ENCODE measurements around the gene TMEM132D.

The TMEM132D gene

DNA sequence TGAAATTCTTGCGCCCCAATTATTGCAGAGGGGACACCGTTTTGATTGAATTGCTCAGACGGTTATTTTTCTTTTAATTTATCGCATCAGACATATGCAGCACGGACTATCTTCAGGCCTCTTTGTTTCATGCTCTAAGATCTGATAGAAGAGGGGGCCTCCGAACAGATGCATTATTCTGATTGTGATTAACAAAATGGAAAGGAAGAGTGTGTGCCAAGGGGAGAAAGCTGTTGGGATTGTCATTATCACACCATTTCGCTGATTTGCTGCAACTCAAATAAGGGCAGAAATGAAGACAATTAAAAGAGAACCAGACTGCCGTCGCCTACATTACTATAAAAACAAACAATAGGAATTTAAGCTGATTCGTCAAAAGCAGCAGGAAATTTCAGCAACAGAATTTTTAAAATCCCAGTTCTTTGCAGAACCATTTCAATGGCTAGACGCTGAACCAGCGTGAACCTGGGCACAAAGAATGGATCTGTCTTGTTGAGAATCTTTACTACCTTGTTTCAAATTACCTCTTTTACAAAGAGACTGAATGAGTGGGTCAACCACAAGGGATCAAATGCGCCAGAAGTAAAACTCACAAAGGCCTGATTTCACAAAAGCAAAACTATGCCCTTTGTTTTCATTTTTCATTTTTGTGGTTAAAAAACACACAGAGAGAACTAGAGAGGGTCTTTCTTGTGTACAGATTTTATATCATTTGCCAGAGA lies 30.6 kb downstream of the TMEM132D start:
- DNase-seq: no peak

DNA sequence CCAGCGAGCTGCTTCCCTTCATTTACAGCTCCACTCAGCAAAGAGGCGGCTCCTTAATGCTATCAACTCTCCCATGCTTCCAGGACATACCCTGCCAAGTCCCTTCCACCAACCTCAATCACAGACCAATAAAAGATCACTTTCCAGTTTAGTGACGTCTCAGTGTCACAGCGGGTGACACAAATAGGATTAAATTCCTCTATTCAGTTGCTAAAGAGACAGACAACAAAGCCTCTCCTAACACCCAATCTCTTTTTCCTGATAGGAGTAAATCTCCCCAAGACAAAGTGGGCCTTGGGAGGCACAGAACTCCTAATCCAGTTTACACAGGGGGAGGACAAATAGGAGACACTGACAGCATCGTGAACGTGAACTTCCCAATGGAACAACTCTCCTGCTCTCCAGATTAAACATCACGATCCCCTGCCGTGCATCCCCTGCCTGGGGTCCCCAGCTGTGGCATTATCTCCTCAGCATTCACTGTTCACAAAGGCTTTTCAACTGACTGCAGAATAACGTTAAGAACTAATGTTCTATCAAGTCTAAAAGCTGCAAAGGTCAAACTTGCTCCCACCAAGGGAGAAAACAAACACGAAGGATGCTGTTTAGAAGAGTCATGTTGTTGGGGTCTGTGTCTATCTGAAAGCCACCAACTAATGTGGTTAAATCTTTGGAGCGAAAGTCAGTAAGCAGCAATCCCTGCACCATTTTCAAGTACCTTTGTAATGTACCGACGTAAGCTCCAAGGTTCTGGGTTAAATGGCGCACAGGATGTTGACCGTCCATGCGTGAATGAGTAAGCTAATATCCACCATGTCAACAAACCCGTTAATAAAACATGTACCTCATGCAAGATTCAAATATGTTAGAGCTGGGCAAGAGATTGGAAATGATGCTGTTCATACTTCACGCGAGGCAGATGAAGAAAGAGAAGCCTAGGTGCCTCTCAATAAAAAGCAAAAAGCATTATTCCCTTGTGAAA lies 31.5 kb downstream of the TMEM132D start:
- DNase-seq: no peak

DNA sequence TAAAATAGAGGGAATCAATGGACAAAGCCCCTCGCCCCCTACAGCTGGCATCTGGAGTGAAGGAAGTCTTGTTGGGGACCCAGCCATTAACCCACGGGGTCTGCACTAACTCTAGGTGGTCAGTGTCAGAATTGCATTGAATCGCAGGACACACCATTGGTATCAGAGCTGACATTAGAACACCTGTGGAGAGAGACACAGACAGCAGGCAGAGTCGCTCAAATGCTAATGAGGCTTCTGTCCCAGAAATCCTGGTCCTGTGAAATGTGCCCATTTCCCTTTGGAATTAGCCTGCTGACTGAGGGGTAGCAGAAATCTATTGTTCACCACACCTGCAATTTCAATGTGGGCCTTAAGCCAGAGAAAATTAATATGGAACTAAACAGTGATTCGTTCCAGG lies 33.0 kb downstream of the TMEM132D start:
- no peak for DNase-seq

DNA sequence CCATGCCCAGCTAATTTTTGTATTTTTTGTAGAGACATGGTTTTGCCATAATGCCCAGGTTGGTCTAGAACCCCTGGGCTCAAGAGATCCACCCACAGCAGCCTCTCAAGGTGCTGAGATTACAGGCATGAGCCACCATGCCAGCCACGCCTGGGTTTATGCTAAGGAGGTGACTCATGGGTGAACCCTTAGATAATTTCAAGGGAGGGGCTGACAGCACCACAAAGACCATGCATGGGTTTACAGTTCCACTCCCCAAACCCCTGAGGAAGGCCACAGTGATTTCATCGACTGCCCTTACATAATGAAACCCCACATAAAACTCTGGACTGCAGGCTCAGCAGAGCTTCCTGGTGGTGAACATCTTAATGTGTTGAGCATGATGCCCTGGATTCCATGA lies 33.7 kb downstream of the TMEM132D start:
- no peak for DNase-seq

DNA sequence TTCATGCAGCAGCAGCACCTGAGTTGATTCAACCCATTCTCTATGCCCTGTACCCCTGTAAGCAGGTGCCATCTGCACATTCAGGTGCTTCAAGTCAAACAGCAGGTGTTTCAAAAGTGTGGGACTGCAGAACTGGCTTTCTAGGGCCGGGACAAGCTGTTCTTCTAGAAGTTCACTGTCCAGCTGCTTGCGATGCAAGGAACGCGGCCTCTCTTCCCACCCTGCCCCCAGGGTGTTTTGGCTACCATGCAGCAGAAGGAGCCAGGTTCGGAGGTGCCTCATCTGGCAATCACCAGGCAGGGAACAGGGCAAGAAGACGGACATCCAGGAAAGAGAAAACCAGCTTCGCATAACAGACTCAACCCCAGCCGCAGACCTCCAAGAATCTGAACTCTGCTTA lies 35.2 kb downstream of the TMEM132D start:
- DNase-seq: no peak

DNA sequence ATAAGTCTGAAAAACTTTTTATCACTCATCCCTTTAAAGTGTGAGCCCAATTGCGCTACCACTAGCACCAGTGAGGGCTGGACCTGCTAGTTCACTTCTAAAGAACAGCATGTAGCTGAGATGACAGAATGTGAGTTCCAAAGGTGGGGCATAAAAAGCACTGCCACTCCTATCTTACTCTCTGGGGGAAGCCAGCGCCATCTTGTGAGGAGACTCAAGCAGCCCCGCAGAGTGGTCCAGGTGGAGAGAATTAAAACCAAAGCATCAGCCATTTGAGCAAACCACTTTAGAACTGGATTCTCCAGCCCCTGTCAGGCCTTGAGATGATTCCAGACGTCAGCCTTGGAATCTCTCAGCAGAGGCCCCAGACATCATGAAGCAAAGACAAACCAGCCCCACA lies 39.9 kb downstream of the TMEM132D start:
- no peak for DNase-seq

DNA sequence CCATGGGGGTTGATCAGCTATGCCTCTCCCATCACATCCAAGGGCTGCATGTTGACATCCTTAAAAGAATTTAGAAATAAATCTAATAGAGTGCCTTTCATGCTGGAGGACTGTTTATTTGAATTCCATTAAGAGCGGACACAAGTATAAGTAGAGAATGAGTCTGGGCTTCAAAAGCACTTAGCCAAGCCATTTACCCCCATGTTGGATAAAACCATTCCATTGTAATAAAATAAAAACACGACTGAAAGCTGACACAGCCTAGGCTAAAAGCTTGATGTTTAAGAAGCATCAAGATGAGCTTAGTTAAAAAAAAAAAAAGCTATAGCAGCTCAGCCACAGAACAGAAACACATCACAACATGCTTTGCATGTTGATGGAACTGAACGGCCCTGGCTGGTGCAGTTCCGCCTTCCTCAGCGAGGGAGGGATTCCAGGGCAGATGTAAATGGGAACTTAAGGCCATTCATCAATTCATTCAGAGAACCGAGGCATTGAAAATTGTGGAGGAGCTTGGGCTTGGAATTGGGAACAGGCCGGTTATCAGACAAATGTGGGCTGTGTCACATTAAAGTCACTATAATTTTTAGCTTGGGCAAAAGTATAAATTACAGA lies 41.2 kb downstream of the TMEM132D start:
- DNase-seq: no peak

DNA sequence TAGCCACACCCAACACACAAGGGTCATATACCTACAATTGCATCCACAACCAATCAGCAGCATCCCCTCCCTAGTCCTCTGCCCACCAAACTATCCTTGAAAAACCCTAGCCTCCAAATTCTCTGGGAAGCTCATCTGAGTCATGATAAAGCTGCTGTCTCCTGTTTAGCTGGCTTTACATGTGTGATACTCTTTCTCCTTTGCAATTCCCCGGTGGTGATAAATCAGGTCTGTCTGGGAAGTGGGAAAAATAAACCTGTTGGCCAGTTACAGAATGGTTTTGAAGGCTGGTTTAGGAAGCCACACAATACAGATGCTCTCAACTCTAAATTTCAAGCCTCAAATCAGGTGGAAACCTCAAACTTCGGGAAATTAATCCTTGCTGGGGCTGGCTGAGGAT lies 41.9 kb downstream of the TMEM132D start:
- no peak for DNase-seq

DNA sequence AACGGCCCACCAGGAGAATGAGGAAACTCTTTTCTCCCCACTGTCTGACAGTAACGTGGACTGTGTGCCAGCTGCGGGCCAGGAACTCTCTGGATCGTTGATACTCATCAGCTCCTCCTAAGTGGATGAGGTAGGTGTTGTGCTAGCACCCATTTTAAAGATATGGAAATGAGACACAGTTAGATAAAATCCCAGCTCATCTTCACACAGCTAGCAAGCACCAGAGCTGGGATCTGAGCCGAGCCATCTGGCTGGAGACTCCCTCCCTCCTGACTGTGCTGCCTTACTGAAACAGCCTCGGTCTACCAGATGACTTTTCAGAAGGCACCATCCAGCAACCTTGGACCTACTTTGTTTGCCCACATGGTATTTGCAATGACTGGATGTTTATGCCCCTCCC lies 49.2 kb downstream of the TMEM132D start:
- no peak for DNase-seq

DNA sequence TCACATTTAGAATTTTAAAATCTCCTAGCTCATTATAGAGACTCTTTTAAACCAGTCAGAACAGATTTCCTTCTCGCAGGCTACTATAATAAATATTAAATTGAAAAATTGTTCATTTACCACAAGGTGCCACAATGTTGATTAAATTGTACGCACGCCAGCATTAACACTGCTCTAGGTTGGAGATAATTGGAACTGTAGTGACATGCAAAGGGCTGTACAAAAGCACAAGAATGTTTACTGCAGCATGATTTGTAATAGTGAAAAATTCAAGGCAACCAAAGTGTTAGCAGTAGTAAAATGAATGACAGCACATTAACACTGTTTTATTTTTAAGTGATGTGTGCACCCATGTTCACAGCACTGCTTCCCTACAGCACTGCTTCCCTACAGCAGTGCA lies 52.5 kb downstream of the TMEM132D start:
- DNase-seq: no peak

DNA sequence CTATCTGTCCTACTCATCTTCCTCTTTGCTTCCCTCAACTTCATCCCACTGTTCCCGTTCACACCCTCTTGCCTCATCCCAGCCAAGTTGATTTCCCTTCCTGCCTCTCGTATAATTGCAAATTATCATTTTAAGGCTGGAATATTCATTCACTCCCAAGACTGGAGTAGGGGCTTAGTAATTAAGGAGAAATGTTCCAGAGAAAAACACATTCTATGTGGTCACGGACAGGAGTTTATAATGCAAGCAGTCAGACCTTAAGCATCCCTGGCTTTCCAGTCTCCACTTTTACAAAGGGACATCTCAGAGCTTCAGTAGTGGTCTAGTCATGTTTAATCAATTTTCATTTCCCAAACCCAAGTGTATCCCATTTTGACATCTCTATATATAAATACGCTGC lies 54.9 kb downstream of the TMEM132D start:
- DNase-seq: no peak

DNA sequence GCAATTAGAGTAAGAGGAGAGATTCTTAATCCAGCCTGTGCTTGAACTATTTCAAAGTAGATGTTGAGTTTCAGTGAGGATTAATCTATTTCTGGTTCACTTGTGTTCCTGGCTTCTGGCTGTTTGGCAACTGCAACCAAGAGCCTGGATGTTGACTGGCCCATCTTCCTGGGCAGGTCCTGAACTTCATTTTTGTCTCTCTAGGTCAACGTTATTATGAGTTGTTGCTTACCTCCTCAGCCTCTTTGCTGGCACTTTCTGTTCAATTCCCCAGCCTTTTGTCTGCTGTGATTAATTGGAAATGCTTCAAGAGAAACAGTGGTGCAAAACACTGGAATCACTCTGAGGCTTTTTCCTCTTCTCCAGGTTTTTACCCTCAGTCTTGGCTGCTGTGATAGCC lies 56.8 kb downstream of the TMEM132D start:
- DNase-seq: no peak

DNA sequence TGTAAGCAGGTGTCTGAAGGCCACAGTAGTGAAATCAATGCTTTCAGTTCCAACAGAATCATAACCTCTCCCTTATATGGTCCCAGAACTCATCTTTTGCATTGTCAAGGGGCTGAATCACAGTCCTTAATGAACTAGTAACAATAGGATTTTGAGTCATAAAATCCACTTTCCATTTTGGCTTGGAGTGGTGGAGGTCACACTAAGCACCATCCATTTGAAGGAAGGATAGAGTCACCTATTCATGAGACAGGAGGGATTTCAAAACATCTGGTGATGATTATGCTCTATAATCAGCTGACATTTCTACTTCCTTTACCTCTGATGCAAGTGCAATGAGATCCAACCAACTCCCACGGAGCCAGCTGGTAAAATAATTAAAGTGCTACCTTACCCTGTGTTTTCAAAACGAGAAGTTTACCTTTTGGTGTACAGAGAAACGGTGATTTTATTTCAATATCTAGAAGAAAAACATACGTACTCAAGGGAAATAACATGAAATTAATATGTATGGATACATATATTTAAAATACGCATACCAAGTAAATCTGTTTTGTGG lies 59.1 kb downstream of the TMEM132D start:
- no peak for DNase-seq

DNA sequence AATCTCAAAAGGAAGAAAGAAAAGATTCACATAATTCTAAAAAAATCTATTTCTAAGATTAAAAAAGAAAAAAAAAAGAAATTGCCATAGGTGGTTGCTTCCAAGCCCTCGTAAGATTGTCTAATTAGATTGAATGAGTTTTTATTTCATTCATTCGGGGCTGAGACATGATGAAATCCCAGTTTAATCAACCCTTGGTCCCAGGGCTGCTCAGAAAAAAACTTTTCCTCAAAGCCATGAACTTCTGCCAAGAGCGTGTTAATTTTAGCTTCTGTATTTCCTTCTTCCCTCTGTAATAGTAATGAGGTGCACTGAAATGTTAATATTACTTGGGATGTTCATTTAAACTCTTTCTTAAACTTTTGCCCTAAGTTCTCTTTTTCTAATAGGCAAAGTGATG lies 62.6 kb downstream of the TMEM132D start:
- DNase-seq: no peak

DNA sequence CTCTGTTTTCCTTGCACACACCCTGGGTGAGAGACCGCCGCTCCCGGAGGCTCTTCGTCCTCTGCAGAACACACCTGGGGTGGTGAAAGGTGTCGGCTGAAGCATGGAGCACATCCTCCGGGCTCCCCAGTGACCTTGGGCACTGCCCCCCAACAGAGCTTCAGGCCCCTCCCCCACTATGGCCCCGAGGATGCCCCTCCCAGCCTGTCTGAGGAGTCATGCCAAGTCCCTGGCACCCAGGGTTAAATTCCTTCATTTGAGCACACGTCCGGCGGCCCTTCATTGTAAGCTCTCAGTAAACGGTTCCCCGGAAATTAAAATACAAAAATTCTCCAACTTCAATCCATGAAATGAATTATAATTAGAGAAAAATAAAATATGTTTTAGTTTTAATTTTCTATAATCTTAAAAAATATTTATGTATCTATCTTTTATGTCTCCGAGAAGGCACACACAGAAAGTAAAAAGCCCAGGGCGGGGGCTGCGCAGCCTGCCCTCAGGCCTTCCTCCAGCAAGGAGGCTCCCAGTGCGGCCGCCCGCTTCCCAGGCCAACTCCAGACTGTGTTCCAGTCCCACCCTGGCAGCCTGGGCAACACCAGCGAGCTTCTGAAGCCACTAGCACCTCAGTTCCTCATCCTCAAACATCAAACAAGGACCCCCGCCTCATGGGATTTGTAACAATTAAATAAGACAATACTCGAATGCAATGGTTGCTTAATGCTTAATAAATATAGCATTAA lies 63.5 kb downstream of the TMEM132D start:
- no peak for DNase-seq

DNA sequence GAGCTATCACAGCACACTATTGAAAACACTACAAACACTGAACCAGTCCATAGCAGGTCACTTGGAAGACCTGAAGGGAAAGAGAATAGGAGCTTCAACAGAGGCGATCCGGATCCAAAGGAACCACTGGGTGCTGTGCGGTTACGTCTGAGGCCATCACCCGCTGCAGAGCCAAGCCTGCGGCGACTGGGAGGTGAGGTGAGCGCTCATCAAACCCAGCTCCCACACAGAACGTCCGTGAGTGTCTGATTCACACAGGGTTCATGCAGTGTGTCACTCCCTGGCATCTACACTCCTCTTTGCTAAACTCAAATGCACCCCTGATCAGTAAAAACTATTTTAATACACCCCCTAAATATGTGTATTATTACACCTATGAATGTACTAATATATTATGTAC lies 64.1 kb downstream of the TMEM132D start:
- DNase-seq: no peak

DNA sequence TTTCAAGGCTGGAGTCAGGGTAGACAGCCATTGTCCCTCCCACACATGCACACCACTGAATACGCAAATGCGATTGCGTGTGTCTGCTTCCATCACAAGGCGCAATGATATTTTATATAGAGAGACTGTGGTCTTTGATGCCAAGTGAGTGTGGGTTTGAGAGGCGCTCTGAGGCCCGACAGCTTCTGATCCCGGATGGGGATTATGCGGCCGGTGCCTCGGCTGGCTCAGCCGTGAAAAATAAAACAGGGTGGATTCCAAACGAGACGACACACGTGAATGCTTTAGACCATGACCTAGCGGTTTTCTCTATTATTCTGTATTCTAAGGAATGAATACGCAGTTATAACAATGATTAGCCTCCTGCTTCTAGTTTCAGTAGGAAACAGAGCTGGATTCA lies 72.5 kb downstream of the TMEM132D start:
- no peak for DNase-seq

DNA sequence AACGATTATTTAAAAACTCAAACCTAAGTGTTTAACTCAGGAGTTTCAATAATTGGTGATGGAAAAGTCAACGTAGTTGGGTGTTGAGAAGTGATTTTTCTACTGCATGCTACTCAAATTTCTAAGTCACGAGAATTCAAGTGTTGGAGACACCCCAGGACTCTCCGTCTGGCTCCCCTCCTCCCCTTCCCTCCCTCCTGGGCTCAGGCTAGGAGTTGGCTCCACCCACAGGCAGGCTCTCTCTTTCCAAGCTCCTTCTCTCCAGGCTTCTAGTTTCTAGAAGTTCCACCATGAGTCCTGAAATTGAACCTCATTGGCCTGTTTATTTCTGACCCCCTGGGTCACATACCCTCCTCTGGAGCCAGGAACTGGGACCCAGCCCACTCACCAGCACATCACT lies 73.0 kb downstream of the TMEM132D start:
- no peak for DNase-seq

DNA sequence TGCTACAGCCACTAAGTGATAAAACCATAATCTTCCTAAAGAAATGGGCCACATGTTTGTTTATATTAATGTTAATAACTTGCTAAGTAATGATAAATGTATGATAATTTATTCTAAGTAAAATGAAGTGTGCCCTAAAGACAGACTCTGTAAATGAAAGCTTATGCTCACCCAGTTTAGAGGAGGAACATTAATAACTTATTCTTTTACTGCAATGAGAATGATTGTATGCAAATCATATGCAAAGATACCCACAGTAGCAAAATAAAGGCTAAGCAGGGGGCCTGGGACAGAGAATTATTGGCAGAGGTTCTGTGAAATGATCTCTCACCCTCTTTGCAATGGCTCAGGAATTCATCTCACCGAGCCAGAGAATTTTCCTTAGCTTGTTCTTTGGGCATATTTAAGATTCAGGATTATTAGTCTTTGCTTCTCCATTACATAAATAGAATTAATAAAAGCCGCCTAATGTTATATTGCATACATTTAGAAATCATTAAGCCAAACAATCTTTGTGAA lies 75.9 kb downstream of the TMEM132D start:
- no peak for DNase-seq

DNA sequence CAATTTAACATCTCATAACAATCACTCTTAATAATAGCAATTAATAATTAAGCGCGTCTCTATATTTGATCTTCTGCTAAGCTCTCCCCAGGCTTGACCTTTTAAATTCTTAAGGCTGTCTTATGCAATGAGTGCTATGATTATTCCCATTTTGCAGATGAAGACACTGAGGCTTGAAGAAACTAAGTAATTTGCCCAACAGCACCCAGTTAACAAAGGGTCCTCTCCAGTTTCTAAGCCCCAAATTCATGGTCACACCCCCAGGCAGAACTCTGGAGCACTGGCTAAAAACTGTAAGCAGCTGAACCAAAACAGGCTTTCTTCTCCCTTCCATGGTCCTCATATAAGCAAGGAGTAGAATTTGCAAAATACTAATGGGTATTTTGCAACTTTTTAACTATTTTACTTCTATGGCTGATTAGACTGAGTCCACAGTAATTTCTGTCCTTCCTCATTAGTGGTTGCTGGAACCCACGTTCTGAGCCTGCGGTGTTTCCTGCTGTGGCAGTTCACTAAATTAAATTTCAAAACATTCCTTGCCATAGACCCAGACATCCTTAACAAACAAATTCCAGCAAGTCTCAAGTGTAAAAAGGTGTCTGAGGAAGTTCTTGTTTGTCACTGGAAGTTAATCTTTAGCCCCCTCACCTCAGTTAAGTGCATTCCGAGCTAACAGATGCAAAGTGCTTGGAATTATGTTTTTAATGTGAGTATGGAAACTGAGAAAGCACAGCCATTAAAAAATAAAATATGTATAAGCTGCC lies 76.5 kb downstream of the TMEM132D start:
- no peak for DNase-seq

DNA sequence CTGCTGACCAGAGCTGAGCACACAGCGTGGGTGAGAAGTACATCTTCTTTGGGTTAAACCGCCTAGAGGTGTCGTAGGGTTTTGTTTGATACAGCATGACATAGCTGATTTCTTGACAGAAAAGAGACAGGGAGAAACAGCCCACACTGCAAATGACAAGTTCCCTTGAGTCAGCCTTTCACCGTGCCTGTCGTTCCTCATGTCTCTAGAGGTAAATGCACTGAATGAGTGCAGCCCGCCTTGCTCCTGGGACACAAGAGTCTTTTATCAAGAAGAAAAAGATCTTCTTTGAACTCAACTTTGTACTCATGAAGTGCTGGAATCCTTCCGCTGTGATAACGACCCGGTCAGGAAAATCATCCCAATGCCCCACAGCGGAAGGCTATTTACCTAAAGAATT lies 77.6 kb downstream of the TMEM132D start:
- DNase-seq: no peak

DNA sequence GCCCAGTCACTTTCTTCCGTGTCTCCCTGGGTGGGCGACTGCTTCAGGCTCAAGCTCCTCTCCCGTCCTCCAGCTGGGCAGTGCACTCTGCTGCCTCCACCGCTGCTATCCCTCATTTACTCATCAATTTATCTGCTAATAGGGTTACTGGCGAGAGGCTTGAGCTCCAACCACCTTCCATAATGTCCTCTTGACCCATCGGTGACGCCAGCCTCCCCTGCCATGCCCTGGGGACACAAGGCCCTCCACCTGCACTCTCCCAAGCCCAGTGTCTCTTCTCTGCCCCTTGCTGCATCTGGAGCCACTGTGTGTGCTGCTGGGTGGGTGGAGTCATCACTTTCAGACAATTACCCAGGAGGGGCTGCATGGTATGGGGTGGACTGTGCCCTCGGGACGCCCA lies 78.5 kb downstream of the TMEM132D start:
- no peak for DNase-seq

All from T-helper 2 cell (primary cell).